Hepatocyte (in vitro differentiated cells): ENCODE data around the gene FGFBP3. TPM values are rescaled to one million over a fixed set of nuclear protein-coding genes. Genes with fewer than 3 reads are reported as not detected.
"Not testable (repeated sequence)": the region's sequence is repeated elsewhere in the genome, so short reads cannot be mapped to it uniquely, and the experiment has no call there.

Source experiments
- DNase-seq: peaks from one replicate; pipeline ENCODE4 v3.0.0-alpha.2; 2016; ENCODE audit warnings: low spot score
- H2AFZ ChIP-seq: fragments of 200-600 bp; sonication (generic); 2 replicates; pipeline ENCODE4 v1.6.0; 2016; ENCODE audit warnings: antibody characterized with exemption, mild to moderate bottlenecking
- H3K27ac ChIP-seq: fragments of 200-600 bp; sonication (generic); 2 replicates; pipeline ENCODE4 v1.5.1; 2016; ENCODE audit warnings: mild to moderate bottlenecking
- H3K27me3 ChIP-seq: fragments of 200-600 bp; sonication (generic); 2 replicates; pipeline ENCODE4 v1.6.1; 2016
- H3K36me3 ChIP-seq: fragments of 200-600 bp; sonication (generic); replicated peaks from 2 replicates; pipeline ENCODE4 v1.5.1; 2016; ENCODE audit warnings: low read depth; ENCODE audit not compliant: insufficient read depth
- H3K4me1 ChIP-seq: fragments of 200-600 bp; sonication (generic); 2 replicates; pipeline ENCODE4 v1.5.1; 2016; ENCODE audit warnings: mild to moderate bottlenecking, moderate library complexity; ENCODE audit not compliant: insufficient read depth
- H3K4me2 ChIP-seq: fragments of 200-600 bp; sonication (generic); 2 replicates; pipeline ENCODE4 v1.6.0; 2016
- H3K4me3 ChIP-seq: fragments of 200-600 bp; sonication (generic); 2 replicates; pipeline ENCODE4 v1.5.1; 2016; ENCODE audit warnings: mild to moderate bottlenecking
- H3K79me2 ChIP-seq: fragments of 200-600 bp; sonication (generic); 2 replicates; pipeline ENCODE4 v1.6.0; 2017; ENCODE audit warnings: mild to moderate bottlenecking
- H3K9me2 ChIP-seq: fragments of 200-600 bp; sonication (generic); replicated peaks from 2 replicates; pipeline ENCODE4 v1.6.0; 2017; ENCODE audit warnings: mild to moderate bottlenecking; ENCODE audit not compliant: insufficient read depth
- H3K9me3 ChIP-seq: fragments of 200-600 bp; sonication (generic); 2 replicates; pipeline ENCODE4 v1.5.1; 2016; ENCODE audit warnings: low read depth, mild to moderate bottlenecking
- H4K20me1 ChIP-seq: fragments of 200-600 bp; sonication (generic); 2 replicates; pipeline ENCODE4 v1.6.0; 2016; ENCODE audit warnings: mild to moderate bottlenecking; ENCODE audit not compliant: insufficient read depth, poor library complexity, severe bottlenecking
- EZH2 ChIP-seq: fragments of 200-600 bp; sonication (generic); IDR thresholded peaks from 2 replicates; pipeline ENCODE4 v1.6.1; 2016; ENCODE audit warnings: antibody characterized with exemption, mild to moderate bottlenecking, borderline replicate concordance
- EZH2phosphoT487 ChIP-seq: fragments of 200-600 bp; sonication (generic); IDR thresholded peaks from one replicate; pipeline ENCODE4 v1.6.1; 2018; ENCODE audit warnings: antibody characterized with exemption, mild to moderate bottlenecking, low read depth, moderate library complexity; ENCODE audit not compliant: unreplicated experiment, severe bottlenecking
- WGBS: methylation state at CpG from one replicate; pipeline ENCODE4 v1.1.6; 2016; ENCODE audit warnings: low lambda C conversion rate; ENCODE audit errors: missing lambda C conversion rate; 5-methylcytosine and 5-hydroxymethylcytosine counted together
- polyA plus RNA-seq: library from polyadenylated mRNA; unstranded; fragments of >200 nt; fragmentation: Nextera tagmentation; extraction: Ambion mirVana; gene quantifications from 2 replicates; pipeline ENCODE4 v1.2.1, GENCODE V29; 2016
- total RNA-seq: library from RNA; depleted of rRNA; stranded (reverse); fragments of >200 nt; gene quantifications from 2 replicates; pipeline ENCODE4 v1.2.3, GENCODE V29; 2014
- TF ChIP-seq, protein P1 (sequence below): fragments of 200-600 bp; sonication (generic); IDR thresholded peaks from 2 replicates; pipeline ENCODE4 v1.5.1; 2016; ENCODE audit warnings: antibody characterized with exemption, mild to moderate bottlenecking; ENCODE audit not compliant: poor library complexity

Gene FGFBP3
- total and polyA plus RNA-seq, 2 experiments from 2014 or later: 1.5 to 2.6 TPM

DNA sequence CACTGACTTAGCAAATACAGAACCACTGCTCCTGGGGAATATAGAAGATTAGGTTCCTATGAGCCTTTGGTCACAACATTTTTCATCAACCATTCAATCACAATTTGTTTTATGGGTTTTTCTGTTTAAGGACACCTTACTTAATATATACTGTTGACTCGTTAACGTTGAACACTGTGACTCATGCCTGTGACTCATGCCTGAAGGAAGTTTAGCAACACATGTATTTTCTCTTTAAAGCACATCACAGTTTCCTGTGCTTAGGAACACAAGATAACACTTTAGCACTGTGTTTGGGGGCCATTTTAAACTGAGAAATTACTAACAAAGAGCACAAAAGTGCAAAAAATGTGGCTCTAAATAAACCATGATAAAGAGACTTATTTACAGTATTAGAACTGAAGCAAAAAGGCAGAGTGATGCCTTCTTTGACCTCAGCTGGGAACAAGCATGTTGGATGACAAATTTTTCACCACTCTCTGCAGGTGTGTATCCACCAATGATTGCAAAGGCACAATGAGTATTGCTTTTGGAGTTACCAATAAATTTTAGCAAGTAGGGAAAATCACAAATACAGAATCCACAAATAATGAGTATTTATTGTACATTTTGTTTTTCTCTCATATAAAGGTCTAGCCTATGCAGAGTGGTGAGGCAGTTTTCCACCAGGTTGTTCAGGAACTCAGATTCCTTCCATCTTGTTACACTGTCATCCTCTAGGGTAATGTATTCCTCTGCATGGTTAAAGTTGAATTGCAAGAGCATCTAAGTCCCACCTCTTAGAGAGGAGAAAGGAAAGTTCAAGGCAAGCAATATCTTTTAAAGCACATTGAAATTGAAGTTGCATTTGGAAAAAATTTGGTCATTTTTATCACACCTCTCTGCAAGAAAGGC lies 7.3 kb downstream of the FGFBP3 start:
- Histone ChIP-seq H3K27me3 (no peaks in the 10 kb centered on the region), H3K9me3 (no peaks in the 10 kb centered on the region), H3K4me2 (no peak overlapping the region), H3K4me3 (no peak overlapping the region), H4K20me1 (no peaks in the 10 kb centered on the region), H3K79me2 (no peaks in the 10 kb centered on the region), H2AFZ (no peak overlapping the region), H3K4me1 (peaks cover 10% of the 10 kb centered on the region), H3K9me2 (no peaks in the 10 kb centered on the region), H3K36me3 (no peaks in the 10 kb centered on the region), H3K27ac (peak overlapping the region; percentile 65)
- peak; percentile 79 for DNase-seq
- no peak for TF ChIP-seq EZH2phosphoT487
- TF ChIP-seq, protein P1, sequence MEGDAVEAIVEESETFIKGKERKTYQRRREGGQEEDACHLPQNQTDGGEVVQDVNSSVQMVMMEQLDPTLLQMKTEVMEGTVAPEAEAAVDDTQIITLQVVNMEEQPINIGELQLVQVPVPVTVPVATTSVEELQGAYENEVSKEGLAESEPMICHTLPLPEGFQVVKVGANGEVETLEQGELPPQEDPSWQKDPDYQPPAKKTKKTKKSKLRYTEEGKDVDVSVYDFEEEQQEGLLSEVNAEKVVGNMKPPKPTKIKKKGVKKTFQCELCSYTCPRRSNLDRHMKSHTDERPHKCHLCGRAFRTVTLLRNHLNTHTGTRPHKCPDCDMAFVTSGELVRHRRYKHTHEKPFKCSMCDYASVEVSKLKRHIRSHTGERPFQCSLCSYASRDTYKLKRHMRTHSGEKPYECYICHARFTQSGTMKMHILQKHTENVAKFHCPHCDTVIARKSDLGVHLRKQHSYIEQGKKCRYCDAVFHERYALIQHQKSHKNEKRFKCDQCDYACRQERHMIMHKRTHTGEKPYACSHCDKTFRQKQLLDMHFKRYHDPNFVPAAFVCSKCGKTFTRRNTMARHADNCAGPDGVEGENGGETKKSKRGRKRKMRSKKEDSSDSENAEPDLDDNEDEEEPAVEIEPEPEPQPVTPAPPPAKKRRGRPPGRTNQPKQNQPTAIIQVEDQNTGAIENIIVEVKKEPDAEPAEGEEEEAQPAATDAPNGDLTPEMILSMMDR: no peak
- no peak for TF ChIP-seq EZH2
- WGBS: 3% methylated on average over 2 of the region's 2 CpGs

DNA sequence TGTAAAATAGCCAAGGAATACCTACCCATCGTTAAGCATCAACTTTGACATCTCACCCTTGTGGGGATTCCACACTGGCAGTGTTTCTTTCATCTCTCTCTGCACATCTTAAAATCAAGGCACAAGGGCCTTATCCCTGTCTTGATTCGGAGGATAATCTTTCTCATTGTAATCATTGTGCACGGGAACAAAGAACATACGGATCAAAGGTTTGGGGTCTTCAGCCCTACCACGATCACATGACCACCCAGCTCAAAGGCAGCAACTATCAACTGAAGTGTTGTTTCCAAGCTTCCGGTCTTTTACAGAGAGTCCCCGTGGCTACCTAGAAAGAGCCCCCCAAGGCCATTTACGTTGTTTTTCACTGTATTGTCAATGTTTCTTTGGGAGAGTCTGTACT lies 11.9 kb downstream of the FGFBP3 start:
- no peak overlapping the region for H3K4me3 ChIP-seq
- H3K4me1 ChIP-seq: peaks cover 10% of the 10 kb centered on the region
- no peak overlapping the region for H3K4me2 ChIP-seq
- WGBS: 82% methylated on average over 8 of the region's 8 CpGs
- H3K27ac ChIP-seq: no peak overlapping the region
- no peaks in the 10 kb centered on the region for H3K36me3 ChIP-seq
- H3K79me2 ChIP-seq: no peaks in the 10 kb centered on the region
- DNase-seq: no peak
- H4K20me1 ChIP-seq: no peaks in the 10 kb centered on the region
- H2AFZ ChIP-seq: no peak overlapping the region
- no peaks in the 10 kb centered on the region for H3K27me3 ChIP-seq
- H3K9me3 ChIP-seq: no peaks in the 10 kb centered on the region
- H3K9me2 ChIP-seq: no peaks in the 10 kb centered on the region
- TF ChIP-seq EZH2 (no peak), EZH2phosphoT487 (no peak)
- TF ChIP-seq, protein P1: no peak

DNA sequence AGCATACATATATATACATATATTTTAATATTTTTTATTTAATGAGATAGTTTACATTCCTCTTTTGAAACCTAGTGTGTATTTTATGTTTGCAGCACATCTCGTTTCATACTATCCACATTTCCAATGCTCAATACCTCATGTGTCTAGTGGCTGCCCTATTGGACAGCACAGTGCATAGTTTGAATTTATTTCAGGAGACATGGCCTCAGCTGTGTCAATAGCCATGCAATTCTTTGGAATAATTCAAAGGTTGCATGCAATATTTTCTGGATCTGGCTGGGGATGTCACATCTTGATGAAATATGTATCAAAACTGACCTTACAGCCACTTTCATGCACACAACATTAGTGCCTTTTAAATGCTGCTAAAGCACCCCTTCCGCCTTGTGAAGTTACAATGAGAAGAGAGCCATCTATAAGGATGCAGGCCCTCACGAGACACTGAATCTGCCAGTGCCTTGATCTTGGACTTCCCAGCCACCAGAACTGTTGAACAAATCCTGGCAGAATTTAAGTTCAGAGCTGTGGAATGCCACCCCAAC lies 13.0 kb downstream of the FGFBP3 start:
- no peaks in the 10 kb centered on the region for H3K79me2 ChIP-seq
- no peak overlapping the region for H3K4me3 ChIP-seq
- H3K9me3 ChIP-seq: no peaks in the 10 kb centered on the region
- H3K27me3 ChIP-seq: no peaks in the 10 kb centered on the region
- no peak overlapping the region for H3K27ac ChIP-seq
- no peak overlapping the region for H2AFZ ChIP-seq
- H3K36me3 ChIP-seq: no peaks in the 10 kb centered on the region
- H4K20me1 ChIP-seq: no peaks in the 10 kb centered on the region
- 88% methylated on average over 3 of the region's 3 CpGs for WGBS
- TF ChIP-seq, protein P1: no peak
- TF ChIP-seq EZH2phosphoT487 (no peak), EZH2 (no peak)
- no peak overlapping the region for H3K4me2 ChIP-seq
- H3K4me1 ChIP-seq: no peaks in the 10 kb centered on the region
- H3K9me2 ChIP-seq: no peaks in the 10 kb centered on the region
- no peak for DNase-seq

DNA sequence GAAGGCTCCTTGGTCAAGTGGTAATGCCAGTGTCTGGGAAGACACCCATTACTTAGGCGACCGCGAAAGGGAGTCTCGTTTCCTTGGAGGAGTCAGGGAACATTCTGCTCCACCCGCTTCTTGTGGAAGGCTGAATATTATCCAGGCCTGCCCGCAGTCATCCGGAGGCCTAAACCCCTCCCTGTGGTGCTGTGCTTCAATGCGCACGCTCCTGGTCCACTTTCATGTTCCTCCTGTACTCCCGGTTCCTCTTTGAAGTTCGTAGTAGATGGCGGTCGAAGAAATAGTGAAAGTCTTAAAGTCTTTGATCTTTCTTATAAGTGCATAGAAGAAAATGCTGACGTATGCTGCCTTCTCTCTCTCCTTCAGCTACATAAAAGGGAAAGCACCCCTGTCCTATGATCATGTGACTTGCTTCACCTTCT lies 15.0 kb downstream of the FGFBP3 start:
- 93% methylated on average over 14 of the region's 14 CpGs for WGBS
- H3K27ac ChIP-seq, DNase-seq, H4K20me1 ChIP-seq, H3K79me2 ChIP-seq, H3K9me2 ChIP-seq, H3K4me2 ChIP-seq, H2AFZ ChIP-seq, H3K9me3 ChIP-seq, H3K27me3 ChIP-seq, H3K4me1 ChIP-seq, H3K4me3 ChIP-seq, H3K36me3 ChIP-seq: not testable (repeated sequence)
